ENCODE measurements around the gene MAPKAP1.

GRCh38 chr9:125587819-125588460 is 119.1 kb downstream of the MAPKAP1 start:
- TF ChIP-seq, protein P1, sequence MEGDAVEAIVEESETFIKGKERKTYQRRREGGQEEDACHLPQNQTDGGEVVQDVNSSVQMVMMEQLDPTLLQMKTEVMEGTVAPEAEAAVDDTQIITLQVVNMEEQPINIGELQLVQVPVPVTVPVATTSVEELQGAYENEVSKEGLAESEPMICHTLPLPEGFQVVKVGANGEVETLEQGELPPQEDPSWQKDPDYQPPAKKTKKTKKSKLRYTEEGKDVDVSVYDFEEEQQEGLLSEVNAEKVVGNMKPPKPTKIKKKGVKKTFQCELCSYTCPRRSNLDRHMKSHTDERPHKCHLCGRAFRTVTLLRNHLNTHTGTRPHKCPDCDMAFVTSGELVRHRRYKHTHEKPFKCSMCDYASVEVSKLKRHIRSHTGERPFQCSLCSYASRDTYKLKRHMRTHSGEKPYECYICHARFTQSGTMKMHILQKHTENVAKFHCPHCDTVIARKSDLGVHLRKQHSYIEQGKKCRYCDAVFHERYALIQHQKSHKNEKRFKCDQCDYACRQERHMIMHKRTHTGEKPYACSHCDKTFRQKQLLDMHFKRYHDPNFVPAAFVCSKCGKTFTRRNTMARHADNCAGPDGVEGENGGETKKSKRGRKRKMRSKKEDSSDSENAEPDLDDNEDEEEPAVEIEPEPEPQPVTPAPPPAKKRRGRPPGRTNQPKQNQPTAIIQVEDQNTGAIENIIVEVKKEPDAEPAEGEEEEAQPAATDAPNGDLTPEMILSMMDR (IDR thresholded peaks at IDR 0.05; ENCODE audit: low read length): no peak
- TF ChIP-seq EZH2 (IDR thresholded peaks at IDR 0.05; ENCODE audit: borderline replicate concordance, low read length): no peak
